BE2C (cell line): Measurements from ENCODE around the gene LRP11.
"Not testable (repeated sequence)": the region's sequence is repeated elsewhere in the genome, so short reads cannot be mapped to it uniquely, and the experiment has no call there.

Source experiments
- DNase-seq: peaks from one replicate; pipeline ENCODE4 v3.0.0-alpha.2; 2020
- H3K27me3 ChIP-seq: fragments of 250-450 bp; sonication (Bioruptor Pico); 2 replicates; pipeline ENCODE4 v1.5.1; 2020; ENCODE audit warnings: mild to moderate bottlenecking
- H3K36me3 ChIP-seq: fragments of 250-450 bp; sonication (Bioruptor Pico); 2 replicates; pipeline ENCODE4 v1.5.1; 2020; ENCODE audit warnings: mild to moderate bottlenecking
- H3K4me1 ChIP-seq: fragments of 250-450 bp; sonication (Bioruptor Pico); 2 replicates; pipeline ENCODE4 v1.5.1; 2020
- H3K4me3 ChIP-seq: 2 replicates; pipeline ENCODE4 v1.5.1; 2011; ENCODE audit warnings: low read depth, low read length
- H3K9me3 ChIP-seq: fragments of 250-450 bp; sonication (Bioruptor Pico); 2 replicates; pipeline ENCODE4 v1.5.1; 2020
- CTCF ChIP-seq: IDR thresholded peaks from 2 replicates; pipeline ENCODE4 v1.5.1; 2012; ENCODE audit warnings: mild to moderate bottlenecking, low read depth, low read length

Gene LRP11

GRCh38 chr6:149909701-149910470 lies 45.7 kb upstream of the LRP11 start:
- Histone ChIP-seq H3K36me3 (no peaks in the 10 kb centered on the region), H3K9me3 (no peaks in the 10 kb centered on the region), H3K27me3 (peaks cover 3% of the 10 kb centered on the region; the same call in 1 of the 2 replicates), H3K4me1 (peaks cover 6% of the 10 kb centered on the region), H3K4me3 (no peak overlapping the region)
- no peak for DNase-seq
- no peak for TF ChIP-seq CTCF

DNA sequence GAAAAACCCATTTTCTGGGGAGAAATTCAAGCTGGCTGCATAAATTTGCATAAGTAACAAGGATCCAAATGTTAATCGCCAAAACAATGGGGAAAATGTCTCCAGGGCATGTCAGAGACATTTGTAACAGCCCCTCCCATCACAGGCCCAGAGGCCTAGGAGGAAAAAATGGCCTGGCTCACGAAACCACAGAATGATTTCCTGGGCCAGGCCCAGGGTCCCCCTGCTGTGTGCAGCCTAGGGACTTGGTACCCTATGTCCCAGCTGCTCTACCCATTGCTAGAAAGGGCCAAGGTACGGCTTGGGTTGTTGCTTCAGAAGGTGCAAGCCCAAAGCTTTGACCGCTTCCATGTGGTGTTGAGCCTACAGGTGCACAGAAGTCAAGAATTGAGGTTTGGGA lies 44.3 kb upstream of the LRP11 start:
- not testable (repeated sequence) for H3K36me3 ChIP-seq, DNase-seq, H3K27me3 ChIP-seq, H3K4me1 ChIP-seq, H3K9me3 ChIP-seq, H3K4me3 ChIP-seq

GRCh38 chr6:149907317-149907716 lies 43.2 kb upstream of the LRP11 start:
- H3K36me3 ChIP-seq = no peaks in the 10 kb centered on the region
- DNase-seq = no peak

GRCh38 chr6:149906405-149906804 lies 42.2 kb upstream of the LRP11 start:
- no peaks in the 10 kb centered on the region for H3K36me3 ChIP-seq
- no peak overlapping the region for H3K4me3 ChIP-seq
- peaks cover under 1% of the 10 kb centered on the region; the same call in 1 of the 2 replicates for H3K27me3 ChIP-seq
- no peaks in the 10 kb centered on the region for H3K9me3 ChIP-seq
- no peak for TF ChIP-seq CTCF
- H3K4me1 ChIP-seq = peaks cover 6% of the 10 kb centered on the region
- no peak for DNase-seq

More at GRCh38 chr6:149907317-149907716, 43.2 kb upstream of the LRP11 start:
- H3K27me3 ChIP-seq = peaks cover 3% of the 10 kb centered on the region; the same call in 1 of the 2 replicates
- H3K9me3 ChIP-seq = no peaks in the 10 kb centered on the region
- peaks cover 6% of the 10 kb centered on the region for H3K4me1 ChIP-seq
- H3K4me3 ChIP-seq = no peak overlapping the region
- TF ChIP-seq CTCF = no peak

GRCh38 chr6:149905911-149906371 lies 41.8 kb upstream of the LRP11 start:
- no peaks in the 10 kb centered on the region for H3K9me3 ChIP-seq
- no peak for TF ChIP-seq CTCF
- H3K27me3 ChIP-seq = no peaks in the 10 kb centered on the region
- peaks cover 6% of the 10 kb centered on the region for H3K4me1 ChIP-seq
- H3K4me3 ChIP-seq = no peak overlapping the region
- H3K36me3 ChIP-seq = no peaks in the 10 kb centered on the region
- peak; percentile 38 for DNase-seq

DNA sequence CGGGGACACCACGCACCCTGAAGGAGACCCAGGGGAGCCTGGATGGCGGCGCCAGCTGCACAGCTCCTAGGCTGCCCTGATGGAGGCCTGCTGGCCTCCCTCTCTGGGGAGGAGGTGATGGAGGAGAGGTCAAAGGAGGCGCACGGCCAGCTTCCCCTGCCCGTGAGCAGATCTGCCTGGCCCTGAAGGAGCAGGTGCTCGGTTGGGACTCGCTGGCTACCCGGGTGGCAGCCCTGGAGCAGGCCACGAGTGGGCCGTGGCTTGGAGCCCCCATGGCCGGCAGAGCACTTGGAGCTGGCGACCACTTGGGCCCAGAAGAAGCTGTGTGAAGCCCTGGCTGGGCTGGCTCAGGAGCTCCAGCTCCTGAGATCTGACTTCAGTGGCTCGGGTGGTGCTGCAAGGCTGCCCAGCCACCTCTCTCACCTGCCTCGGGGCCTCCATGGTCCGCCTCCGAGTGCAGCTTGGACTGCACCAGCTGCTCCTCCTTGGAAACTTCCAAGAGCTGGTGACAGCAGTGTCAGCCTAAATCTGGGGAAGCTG lies 41.3 kb upstream of the LRP11 start:
- Histone ChIP-seq H3K9me3 (no peaks in the 10 kb centered on the region), H3K36me3 (no peaks in the 10 kb centered on the region), H3K4me1 (peaks cover 6% of the 10 kb centered on the region), H3K27me3 (no peaks in the 10 kb centered on the region), H3K4me3 (no peak overlapping the region)
- no peak for DNase-seq
- no peak for TF ChIP-seq CTCF
